ENCODE results near the gene C6orf47.

Gene C6orf47

DNA sequence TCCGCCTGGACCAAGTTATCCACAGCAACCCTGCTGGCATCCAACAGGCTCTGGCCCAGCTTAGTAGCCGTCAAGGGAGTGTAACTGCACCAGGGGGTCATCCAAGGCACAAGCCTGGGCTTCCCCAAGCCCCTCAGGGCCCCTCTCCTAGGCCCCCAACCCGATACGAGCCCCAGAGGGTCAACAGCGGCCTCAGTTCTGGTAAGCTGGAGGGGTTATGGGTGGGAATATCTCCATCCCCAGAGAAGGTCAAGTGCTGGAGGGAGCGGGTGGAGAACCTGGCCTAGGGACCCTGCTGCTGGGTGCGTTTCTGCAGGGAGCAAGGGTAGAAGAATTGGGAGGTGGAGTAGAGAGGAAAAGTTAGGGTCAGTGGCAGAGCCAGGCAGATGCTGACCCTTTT, 27.1 kb downstream of the C6orf47 start:
- no peak for DNase-seq

DNA sequence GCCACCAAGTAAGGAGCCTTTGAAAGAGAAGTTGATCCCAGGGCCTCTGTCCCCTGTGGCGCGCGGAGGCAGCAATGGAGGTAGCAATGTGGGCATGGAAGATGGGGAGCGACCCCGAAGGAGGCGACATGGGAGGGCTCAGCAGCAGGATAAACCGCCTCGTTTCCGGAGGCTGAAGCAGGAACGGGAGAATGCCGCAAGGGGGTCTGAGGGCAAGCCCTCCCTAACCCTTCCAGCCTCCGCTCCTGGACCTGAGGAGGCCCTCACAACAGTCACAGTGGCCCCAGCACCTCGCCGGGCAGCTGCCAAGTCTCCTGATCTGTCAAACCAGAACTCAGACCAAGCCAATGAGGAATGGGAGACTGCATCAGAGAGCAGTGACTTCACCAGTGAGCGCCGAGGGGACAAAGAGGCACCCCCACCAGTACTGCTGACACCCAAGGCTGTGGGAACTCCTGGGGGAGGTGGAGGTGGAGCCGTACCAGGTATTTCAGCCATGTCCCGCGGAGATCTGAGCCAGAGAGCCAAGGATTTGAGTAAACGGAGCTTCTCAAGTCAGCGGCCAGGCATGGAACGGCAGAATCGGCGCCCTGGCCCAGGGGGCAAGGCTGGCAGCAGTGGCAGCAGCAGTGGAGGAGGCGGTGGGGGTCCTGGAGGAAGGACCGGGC, 28.2 kb downstream of the C6orf47 start:
- DNase-seq: no peak

GRCh38 chr6:31631681-31632278, 28.8 kb downstream of the C6orf47 start:
- DNase-seq: no peak

DNA sequence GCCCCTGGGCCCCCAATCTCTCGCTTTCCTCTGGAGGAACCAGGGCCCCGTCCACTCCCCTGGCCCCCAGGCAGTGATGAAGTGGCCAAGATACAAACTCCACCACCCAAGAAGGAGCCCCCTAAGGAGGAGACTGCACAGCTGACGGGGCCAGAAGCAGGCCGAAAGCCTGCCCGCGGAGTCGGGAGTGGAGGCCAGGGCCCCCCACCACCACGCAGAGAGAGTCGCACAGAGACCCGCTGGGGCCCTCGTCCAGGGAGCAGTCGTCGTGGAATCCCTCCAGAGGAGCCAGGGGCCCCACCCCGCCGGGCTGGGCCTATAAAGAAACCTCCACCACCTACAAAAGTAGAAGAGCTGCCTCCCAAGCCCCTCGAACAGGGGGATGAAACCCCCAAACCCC, 29.4 kb downstream of the C6orf47 start:
- DNase-seq: no peak

- DNase-seq: no peak
Observed at GRCh38 chr6:31630177-31630934, 30.2 kb downstream of the C6orf47 start.

GRCh38 chr6:31629014-31629413, 31.6 kb downstream of the C6orf47 start:
- DNase-seq: no peak

GRCh38 chr6:31627690-31628287, 32.8 kb downstream of the C6orf47 start:
- no peak for DNase-seq

DNA sequence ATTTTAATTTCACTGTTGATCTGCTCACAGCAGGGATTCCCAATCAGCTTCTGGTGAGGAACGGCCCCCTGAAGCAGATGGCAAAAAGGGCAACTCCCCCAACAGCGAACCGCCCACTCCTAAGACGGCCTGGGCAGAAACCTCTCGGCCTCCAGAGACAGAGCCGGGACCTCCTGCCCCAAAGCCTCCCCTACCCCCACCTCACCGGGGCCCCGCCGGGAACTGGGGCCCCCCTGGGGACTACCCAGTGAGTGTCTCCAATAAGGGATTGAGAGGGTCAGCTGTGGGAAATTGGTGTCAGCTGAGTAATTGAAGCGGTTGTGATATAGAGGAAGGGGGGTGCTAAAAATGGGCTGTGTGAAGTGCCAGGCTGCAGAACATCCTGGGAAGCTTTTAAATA, 33.6 kb downstream of the C6orf47 start:
- no peak for DNase-seq

- DNase-seq: no peak
Observed at GRCh38 chr6:31624070-31624469, 36.5 kb downstream of the C6orf47 start.

DNA sequence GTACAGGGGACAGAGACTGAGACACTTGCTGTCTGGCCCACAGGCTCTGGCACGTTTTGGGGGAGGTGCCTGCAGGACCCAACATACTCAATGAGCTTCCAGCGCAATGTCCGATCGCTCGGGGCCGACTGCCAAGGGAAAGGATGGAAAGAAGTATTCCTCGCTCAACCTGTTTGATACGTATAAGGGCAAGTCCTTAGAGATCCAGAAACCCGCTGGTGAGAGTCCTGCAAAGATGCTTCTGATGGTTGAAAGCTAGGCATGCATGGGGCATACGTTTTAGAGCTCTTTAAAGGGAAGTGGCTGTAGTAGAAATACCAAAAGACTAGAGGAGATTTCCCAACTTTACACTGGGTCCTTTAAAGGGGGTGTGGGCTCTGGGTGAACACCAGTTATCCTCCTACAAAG, 37.9 kb downstream of the C6orf47 start:
- DNase-seq: no peak

- DNase-seq: no peak
Observed at GRCh38 chr6:31621991-31622390, 38.6 kb downstream of the C6orf47 start.

- DNase-seq: no peak
Observed at GRCh38 chr6:31621320-31621939, 39.1 kb downstream of the C6orf47 start.

DNA sequence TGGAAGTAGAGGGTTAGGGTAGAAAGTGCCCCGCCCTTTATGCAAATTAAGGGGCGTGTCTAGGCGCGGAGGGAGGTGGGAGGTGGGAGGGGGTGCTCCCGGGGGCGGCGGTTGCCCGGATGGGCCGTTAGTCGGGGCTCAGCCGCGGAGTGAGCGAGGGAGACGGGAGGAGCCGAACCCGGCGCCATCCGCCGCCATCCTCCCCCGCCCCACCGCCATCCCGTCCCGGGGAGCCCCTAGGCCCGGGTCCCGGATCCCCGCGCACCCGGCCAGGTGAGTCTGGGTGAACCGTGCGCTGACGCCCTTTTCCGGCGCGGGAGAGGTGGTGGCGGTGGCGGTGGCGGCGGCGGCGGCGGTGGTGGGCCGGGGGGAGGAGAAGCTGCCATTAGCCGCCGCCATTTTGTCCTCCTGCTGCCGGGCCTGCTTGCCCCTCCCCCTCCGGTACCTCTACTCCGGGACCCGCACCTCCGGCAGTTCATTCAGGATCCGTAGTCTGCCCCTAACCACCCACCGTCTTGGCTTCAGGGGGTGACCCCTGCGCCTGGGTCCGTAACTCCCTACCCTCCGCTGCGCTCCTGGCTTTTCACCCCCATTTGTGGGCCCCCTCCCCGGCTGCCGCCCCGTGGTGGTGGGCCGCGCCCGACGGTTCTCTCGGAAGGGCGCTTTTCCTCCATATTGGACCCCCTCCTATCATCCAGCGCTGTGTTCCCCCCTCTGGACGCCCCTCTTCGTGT, 39.8 kb downstream of the C6orf47 start, which contains the start of gene PRRC2A:
Gene PRRC2A (plus strand): TSS at position 130 of the 734 bp plus-strand sequence. CDS start 2,075 bp downstream, outside the sequence.
- DNase-seq: peak; percentile 82

GRCh38 chr6:31619805-31620585, 40.6 kb downstream of the C6orf47 start:
- DNase-seq: peak; percentile 98

DNA sequence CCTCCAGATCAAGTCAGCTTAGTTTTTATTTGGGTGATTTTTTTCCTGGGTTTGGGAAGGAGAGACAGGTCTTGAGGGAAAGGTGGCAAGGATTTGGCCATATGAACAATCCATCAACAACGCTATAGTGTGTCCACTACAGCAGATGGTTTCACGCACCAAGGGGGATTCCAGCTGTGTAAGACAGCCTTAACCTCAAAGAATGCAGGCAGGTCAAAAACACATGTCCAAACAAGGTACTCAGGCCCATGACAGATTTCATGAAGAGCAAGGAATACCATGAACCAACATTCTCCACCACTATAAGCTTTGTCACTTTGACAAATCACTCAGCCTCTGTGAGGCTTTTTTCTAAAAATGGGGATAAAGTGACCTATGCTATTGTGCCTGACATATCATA, 43.6 kb downstream of the C6orf47 start:
- no peak for DNase-seq

DNA sequence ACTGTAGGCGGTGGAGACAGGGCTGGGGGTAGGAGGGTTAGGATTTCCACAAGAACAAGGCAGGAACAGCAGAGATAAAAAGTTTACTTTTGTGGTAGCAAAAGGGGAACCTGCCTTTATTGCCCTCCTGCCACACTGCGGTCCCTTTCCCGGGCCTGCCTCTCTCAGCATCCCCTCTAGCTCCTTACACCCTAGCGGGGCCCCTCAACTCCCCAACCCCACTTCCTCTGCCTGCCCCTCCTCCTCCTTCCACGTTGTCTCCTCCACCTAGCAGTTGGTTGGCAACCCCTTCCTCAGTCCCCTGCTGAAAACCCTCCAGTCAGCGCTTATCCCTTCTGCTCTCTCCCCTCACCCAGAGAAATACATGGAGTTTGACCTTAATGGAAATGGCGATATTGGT, 44.8 kb downstream of the C6orf47 start:
- no peak for DNase-seq

GRCh38 chr6:31614684-31615578, 45.6 kb downstream of the C6orf47 start, which contains the start of gene AIF1:
Gene AIF1, plus strand, starts transcription at chr6:31615234. Its CDS starts 96 bp downstream, at chr6:31615330.
- no peak for DNase-seq

DNA sequence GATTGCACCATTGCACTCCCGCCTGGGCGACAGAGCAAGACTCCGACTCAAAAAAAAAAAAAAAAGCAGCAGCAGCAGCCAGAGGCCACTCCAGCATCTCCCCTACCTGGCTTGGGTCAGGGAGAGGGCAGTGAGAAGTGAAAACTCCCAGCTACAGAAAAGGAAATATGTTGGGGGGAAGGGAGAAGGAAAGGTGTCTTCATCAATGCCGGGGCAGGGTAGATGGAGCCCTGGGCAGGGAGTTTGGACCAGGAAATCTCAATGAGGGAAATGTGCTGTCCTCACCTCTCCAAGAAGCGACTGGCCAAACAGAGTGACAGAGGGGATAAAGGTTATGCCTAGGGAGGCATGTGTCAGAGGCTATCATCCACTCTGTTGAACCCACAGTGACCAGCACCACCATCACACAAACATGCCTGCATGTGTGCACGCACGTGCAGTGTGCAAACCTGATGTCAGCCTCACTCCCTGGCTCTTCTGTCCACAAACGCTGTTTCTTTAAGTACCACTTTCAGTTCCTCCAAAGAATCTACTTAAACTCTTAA, 46.4 kb downstream of the C6orf47 start:
- DNase-seq: no peak

- DNase-seq: no peak
Observed at GRCh38 chr6:31610968-31611367, 49.6 kb downstream of the C6orf47 start.
